ENCODE measurements around the gene TRAPPC2L. TPM values are rescaled to one million over a fixed set of nuclear protein-coding genes. Genes with fewer than 3 reads are reported as not detected.

Gene TRAPPC2L
- total and polyA plus RNA-seq, 2 experiments from 2014 or later = 30.9 to 114 TPM

DNA sequence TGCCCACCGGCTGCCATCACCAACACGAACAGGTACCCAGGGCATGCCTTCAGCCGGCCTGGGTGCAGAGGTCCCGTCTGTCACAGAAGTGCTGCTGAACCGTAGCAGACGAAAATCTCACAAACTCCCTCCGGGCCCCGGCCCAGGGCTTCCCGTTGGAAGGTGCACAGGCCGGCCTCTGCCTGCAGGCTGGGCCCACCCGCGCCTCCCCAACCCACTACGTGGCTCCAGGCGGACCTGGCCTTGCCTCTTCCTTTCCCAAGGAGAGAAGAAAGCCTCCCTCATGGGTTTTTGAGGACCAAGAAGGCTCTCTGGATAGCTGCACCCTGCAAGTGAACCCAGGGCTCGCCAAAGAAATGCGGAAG lies 55.0 kb downstream of the TRAPPC2L start:
- Histone ChIP-seq H3K4me3 (no peak overlapping the region), H3K4me1 (ENCODE audit: low read depth) (no peaks in the 10 kb centered on the region), H3K27ac (no peak overlapping the region), H3K9me3 (ENCODE audit: low read depth) (no peaks in the 10 kb centered on the region), H3K36me3 (no peaks in the 10 kb centered on the region), H3K27me3 (no peaks in the 10 kb centered on the region)
- TF ChIP-seq, protein P1, sequence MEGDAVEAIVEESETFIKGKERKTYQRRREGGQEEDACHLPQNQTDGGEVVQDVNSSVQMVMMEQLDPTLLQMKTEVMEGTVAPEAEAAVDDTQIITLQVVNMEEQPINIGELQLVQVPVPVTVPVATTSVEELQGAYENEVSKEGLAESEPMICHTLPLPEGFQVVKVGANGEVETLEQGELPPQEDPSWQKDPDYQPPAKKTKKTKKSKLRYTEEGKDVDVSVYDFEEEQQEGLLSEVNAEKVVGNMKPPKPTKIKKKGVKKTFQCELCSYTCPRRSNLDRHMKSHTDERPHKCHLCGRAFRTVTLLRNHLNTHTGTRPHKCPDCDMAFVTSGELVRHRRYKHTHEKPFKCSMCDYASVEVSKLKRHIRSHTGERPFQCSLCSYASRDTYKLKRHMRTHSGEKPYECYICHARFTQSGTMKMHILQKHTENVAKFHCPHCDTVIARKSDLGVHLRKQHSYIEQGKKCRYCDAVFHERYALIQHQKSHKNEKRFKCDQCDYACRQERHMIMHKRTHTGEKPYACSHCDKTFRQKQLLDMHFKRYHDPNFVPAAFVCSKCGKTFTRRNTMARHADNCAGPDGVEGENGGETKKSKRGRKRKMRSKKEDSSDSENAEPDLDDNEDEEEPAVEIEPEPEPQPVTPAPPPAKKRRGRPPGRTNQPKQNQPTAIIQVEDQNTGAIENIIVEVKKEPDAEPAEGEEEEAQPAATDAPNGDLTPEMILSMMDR (IDR thresholded peaks at IDR 0.05; ENCODE audit: low read depth, low read length) = no peak
- no peak for DNase-seq (ENCODE audit: low read depth in 1 of 2, low spot score in 1 of 2)

Other genes with a start within 250 kb of the TRAPPC2L start
- gene IL17C, start 218.6 kb upstream of the TRAPPC2L start, total RNA-seq = not detected in 2 replicates
- not detected in 2 replicates for gene IL17C, start 218.6 kb upstream of the TRAPPC2L start, polyA plus RNA-seq
- gene CYBA, start 206.1 kb upstream of the TRAPPC2L start, total RNA-seq = 174 and 218 TPM in 2 replicates
- gene CYBA, start 206.1 kb upstream of the TRAPPC2L start, polyA plus RNA-seq = 233 and 237 TPM in 2 replicates
- gene MVD, start 194.0 kb upstream of the TRAPPC2L start, total RNA-seq = 65.0 and 159 TPM in 2 replicates
- 88.4 and 192 TPM in 2 replicates for gene MVD, start 194.0 kb upstream of the TRAPPC2L start, polyA plus RNA-seq
- 1.6 and 2.9 TPM in 2 replicates for gene SNAI3, start 170.6 kb upstream of the TRAPPC2L start, total RNA-seq
- 3.7 and 4.5 TPM in 2 replicates for gene SNAI3, start 170.6 kb upstream of the TRAPPC2L start, polyA plus RNA-seq
- gene RNF166, start 150.7 kb upstream of the TRAPPC2L start, total RNA-seq = 30.0 and 33.5 TPM in 2 replicates
- 23.2 and 34.2 TPM in 2 replicates for gene RNF166, start 150.7 kb upstream of the TRAPPC2L start, polyA plus RNA-seq
- 9.3 and 10.8 TPM in 2 replicates for gene CTU2, start 150.6 kb upstream of the TRAPPC2L start, total RNA-seq
- gene CTU2, start 150.6 kb upstream of the TRAPPC2L start, polyA plus RNA-seq = 9.2 and 13.8 TPM in 2 replicates
- gene PIEZO1, start 71.9 kb upstream of the TRAPPC2L start, total RNA-seq = 54.5 and 121 TPM in 2 replicates
- 32.7 and 49.2 TPM in 2 replicates for gene PIEZO1, start 71.9 kb upstream of the TRAPPC2L start, polyA plus RNA-seq
- 24.5 and 29.6 TPM in 2 replicates for gene CDT1, start 53.3 kb upstream of the TRAPPC2L start, total RNA-seq
- gene CDT1, start 53.3 kb upstream of the TRAPPC2L start, polyA plus RNA-seq = 15.9 and 17.9 TPM in 2 replicates
- gene APRT, start 45.2 kb upstream of the TRAPPC2L start, total RNA-seq = 123 and 140 TPM in 2 replicates
- gene APRT, start 45.2 kb upstream of the TRAPPC2L start, polyA plus RNA-seq = 169 and 193 TPM in 2 replicates
- 28.3 and 29.5 TPM in 2 replicates for gene GALNS, start 180 bp upstream of the TRAPPC2L start, total RNA-seq
- 23.4 and 31.0 TPM in 2 replicates for gene GALNS, start 180 bp upstream of the TRAPPC2L start, polyA plus RNA-seq
- gene PABPN1L, start 9.5 kb downstream of the TRAPPC2L start, total RNA-seq = not detected in 2 replicates
- 0.32 TPM in 1 of 2 replicates, not detected in the other for gene PABPN1L, start 9.5 kb downstream of the TRAPPC2L start, polyA plus RNA-seq
- 0.21 and 0.69 TPM in 2 replicates for gene CBFA2T3, start 120.1 kb downstream of the TRAPPC2L start, total RNA-seq
- gene CBFA2T3, start 120.1 kb downstream of the TRAPPC2L start, polyA plus RNA-seq = 1.5 and 3.3 TPM in 2 replicates
- 30.5 and 32.2 TPM in 2 replicates for gene ACSF3, start 236.7 kb downstream of the TRAPPC2L start, total RNA-seq
- 27.4 and 27.6 TPM in 2 replicates for gene ACSF3, start 236.7 kb downstream of the TRAPPC2L start, polyA plus RNA-seq